HCT116 (cell line): Measurements from ENCODE around the gene CPSF4L. TPM values are rescaled to one million over a fixed set of nuclear protein-coding genes. Genes with fewer than 3 reads are reported as not detected.

Experiments
- ATAC-seq: fragments of 200-7000 bp; cut with Tn5 transposase; 2 replicates; pipeline ENCODE4 v1.9.1; 2020; ENCODE audit warnings: mild to moderate bottlenecking, moderate library complexity
- BruUV-seq: library from RNA; stranded (reverse); fragments of 400-500 nt; replicated peaks from 2 replicates; lab custom pipeline; 2021; lab: Mats Ljungman, UMichigan
- CTCF ChIA-PET: fragments of 300-600 bp; sonication (Branson Sonifier 250); formaldehyde crosslinking; loops from one replicate; lab custom pipeline; 2021; ENCODE audit warnings: antibody characterized with exemption; lab: Charles Lee
- POLR2A ChIA-PET: fragments of 300-600, 350-600 bp; sonication (Branson Sonifier 250); formaldehyde crosslinking; loops from one replicate; lab custom pipeline; 2021; ENCODE audit warnings: antibody characterized with exemption; lab: Charles Lee
- RAD21 ChIA-PET, 2 experiments: fragments of 300-600 bp; sonication (Branson Sonifier 250); formaldehyde crosslinking; loops; one replicate each; lab custom pipeline; 2023; ENCODE audit warnings: low total read pairs in 2 of 2; ENCODE audit not compliant: uncharacterized antibody in 2 of 2, unreplicated experiment in 2 of 2, low non-redundant PET in 1 of 2; lab: Charles Lee
- DNase-seq: peaks from one replicate; pipeline ENCODE4 v3.0.0-alpha.2; 2010; ENCODE audit warnings: low read depth, low spot score
- H2AFZ ChIP-seq: fragments of 200-600 bp; shearing (Covaris generic), sonication (generic); 2 replicates; pipeline ENCODE4 v1.6.1; 2017; ENCODE audit warnings: low read depth, mixed run types, mixed read lengths, antibody characterized with exemption, low read length; ENCODE audit not compliant: poor library complexity, severe bottlenecking
- H3K27ac ChIP-seq: 2 replicates; pipeline ENCODE4 v1.5.1; 2012; ENCODE audit warnings: low read depth, low read length
- H3K27me3 ChIP-seq: fragments of 200-600 bp; sonication (generic); 2 replicates; pipeline ENCODE4 v1.6.1; 2016; ENCODE audit warnings: mixed run types, low read length, mixed read lengths; ENCODE audit not compliant: insufficient read depth
- H3K36me3 ChIP-seq, 2 experiments: fragments of 200-500 bp in 1 of 2; fragments of 200-600 bp in 1 of 2; sonication (Bioruptor generic) in 1 of 2; sonication (generic) in 1 of 2; 2 replicates each; pipeline versions ENCODE4 v1.5.1 to v1.6.1; 2014 to 2016; ENCODE audit warnings: low read length in 2 of 2, inconsistent platforms in 1 of 2, mixed read lengths in 1 of 2, mixed run types in 1 of 2; ENCODE audit not compliant: insufficient read depth in 2 of 2, control insufficient read depth in 1 of 2
- H3K4me1 ChIP-seq, 2 experiments: fragments of 200-600 bp in 1 of 2; sonication (generic) in 1 of 2; 2 replicates each; pipeline versions ENCODE4 v1.5.1 to v1.6.1; 2012 to 2017; ENCODE audit warnings: low read length in 2 of 2, inconsistent platforms in 1 of 2, mild to moderate bottlenecking in 1 of 2, mixed read lengths in 1 of 2, mixed run types in 1 of 2, moderate library complexity in 1 of 2; ENCODE audit not compliant: insufficient read depth in 2 of 2, control insufficient read depth in 1 of 2
- H3K4me2 ChIP-seq: fragments of 200-600 bp; sonication (generic); 2 replicates; pipeline ENCODE4 v1.6.1; 2017; ENCODE audit warnings: mixed run types, low read length, mixed read lengths
- H3K4me3 ChIP-seq, 2 experiments: fragments of 200-600 bp in 1 of 2; sonication (generic) in 1 of 2; replicated peaks in 1 of 2; 2 replicates each; pipeline ENCODE4 v1.5.1; 2011 to 2016; ENCODE audit warnings: low read length in 2 of 2, control low read depth in 1 of 2, low read depth in 1 of 2, mild to moderate bottlenecking in 1 of 2, mixed read lengths in 1 of 2, mixed run types in 1 of 2
- H3K79me2 ChIP-seq: fragments of 200-600 bp; sonication (generic); 2 replicates; pipeline ENCODE4 v1.6.1; 2017; ENCODE audit warnings: mild to moderate bottlenecking, mixed run types, low read length, moderate library complexity, mixed read lengths; ENCODE audit not compliant: insufficient read depth
- H3K9ac ChIP-seq: fragments of 200-600 bp; sonication (generic); 2 replicates; pipeline ENCODE4 v1.6.1; 2016; ENCODE audit warnings: low read length, mixed read lengths
- H3K9me2 ChIP-seq: fragments of 200-600 bp; sonication (generic), shearing (Covaris generic); 2 replicates; pipeline ENCODE4 v1.6.1; 2017; ENCODE audit warnings: mixed run types, mild to moderate bottlenecking, moderate library complexity; ENCODE audit not compliant: insufficient read depth
- H3K9me3 ChIP-seq, 2 experiments: fragments of 200-500 bp in 1 of 2; fragments of 200-600 bp in 1 of 2; sonication (Bioruptor generic) in 1 of 2; sonication (generic) in 1 of 2; 2 replicates each; pipeline ENCODE4 v1.6.1; 2014 to 2017; ENCODE audit warnings: low read length in 2 of 2, mixed read lengths in 2 of 2, inconsistent platforms in 1 of 2, low read depth in 1 of 2, mild to moderate bottlenecking in 1 of 2, mixed run types in 1 of 2, moderate library complexity in 1 of 2; ENCODE audit not compliant: control insufficient read depth in 1 of 2, insufficient read depth in 1 of 2
- H4K20me1 ChIP-seq: fragments of 200-600 bp; sonication (generic), shearing (Covaris generic); 2 replicates; pipeline ENCODE4 v1.6.1; 2017; ENCODE audit warnings: mixed run types, mild to moderate bottlenecking, moderate library complexity; ENCODE audit not compliant: insufficient read depth
- CBX3 ChIP-seq: IDR thresholded peaks from 2 replicates; pipeline ENCODE4 v1.6.1; 2012; ENCODE audit warnings: low read depth
- EGR1 ChIP-seq: IDR thresholded peaks from 2 replicates; pipeline ENCODE4 v1.6.1; 2012; ENCODE audit warnings: low read depth
- ELF1 ChIP-seq: IDR thresholded peaks from 2 replicates; pipeline ENCODE4 v1.6.1; 2012; ENCODE audit warnings: low read depth, borderline replicate concordance
- EZH2 ChIP-seq: fragments of 200-600 bp; sonication (generic); IDR thresholded peaks from 2 replicates; pipeline ENCODE4 v1.6.1; 2017; ENCODE audit warnings: antibody characterized with exemption, mixed run types
- EZH2phosphoT487 ChIP-seq: fragments of 200-600 bp; IDR thresholded peaks from 2 replicates; pipeline ENCODE4 v1.6.1; 2018; ENCODE audit warnings: antibody characterized with exemption, borderline replicate concordance
- FOSL1 ChIP-seq: IDR thresholded peaks from 2 replicates; pipeline ENCODE4 v1.6.1; 2012; ENCODE audit warnings: low read depth
- JUND ChIP-seq: IDR thresholded peaks from 2 replicates; pipeline ENCODE4 v1.6.1; 2012
- POLR2A ChIP-seq: IDR thresholded peaks from 2 replicates; pipeline ENCODE4 v1.7.0; 2011; ENCODE audit warnings: borderline replicate concordance; ENCODE audit not compliant: insufficient read depth, insufficient read length; ENCODE audit errors: extremely low read depth
- RAD21 ChIP-seq: IDR thresholded peaks from 2 replicates; pipeline ENCODE4 v1.6.1; 2012; ENCODE audit warnings: low read depth, mild to moderate bottlenecking
- SP1 ChIP-seq: IDR thresholded peaks from 2 replicates; pipeline ENCODE4 v1.6.1; 2012; ENCODE audit warnings: low read depth
- SRF ChIP-seq: IDR thresholded peaks from 2 replicates; pipeline ENCODE4 v1.6.1; 2012; ENCODE audit warnings: low read depth
- TCF7L2 ChIP-seq: IDR thresholded peaks from 2 replicates; pipeline ENCODE4 v1.7.0; 2011; ENCODE audit warnings: borderline replicate concordance, inconsistent platforms; ENCODE audit not compliant: insufficient read depth, insufficient read length; ENCODE audit errors: extremely low read depth
- YY1 ChIP-seq: IDR thresholded peaks from 2 replicates; pipeline ENCODE4 v1.6.1; 2011; ENCODE audit warnings: low read length, low read depth, moderate library complexity, mild to moderate bottlenecking; ENCODE audit not compliant: insufficient replicate concordance; ENCODE audit errors: extremely low read depth
- ZNF274 ChIP-seq: fragments of 200-500 bp; sonication (Bioruptor generic); IDR thresholded peaks from 2 replicates; pipeline ENCODE4 v1.6.1; 2014; ENCODE audit warnings: mild to moderate bottlenecking, low read depth, low read length, inconsistent platforms
- intact Hi-C: fragments of 100-400 bp; cut with micrococcal nuclease; formaldehyde crosslinking; loops from 2 replicates; pipeline ENCODE4 v1.10.0; 2022
- total RNA-seq: library from RNA; stranded (reverse); gene quantifications from one replicate; pipeline ENCODE4 v1.2.1, GENCODE V29; 2021; ENCODE audit not compliant: unreplicated experiment
- TF ChIP-seq, protein P1 (sequence below): IDR thresholded peaks from 2 replicates; pipeline ENCODE4 v1.6.1; 2012; ENCODE audit warnings: low read depth
- TF ChIP-seq, protein P2 (sequence below): IDR thresholded peaks from 2 replicates; pipeline ENCODE4 v1.6.1; 2012
- TF ChIP-seq, protein P3 (sequence below): IDR thresholded peaks from 2 replicates; pipeline ENCODE4 v1.6.1; 2011; ENCODE audit warnings: mild to moderate bottlenecking, low read length, moderate library complexity; ENCODE audit not compliant: insufficient replicate concordance; ENCODE audit errors: extremely low read depth
- TF ChIP-seq, protein P4 (sequence below): IDR thresholded peaks from 2 replicates; pipeline ENCODE4 v1.6.1; 2012
- TF ChIP-seq, protein P5 (sequence below), 3 experiments: fragments of 200-600 bp in 1 of 3; sonication (generic) in 1 of 3; IDR thresholded peaks in 2 of 3; conservative IDR thresholded peaks in 1 of 3; 2 replicates each; pipeline ENCODE4 v1.5.1; 2012 to 2017; ENCODE audit warnings: low read depth in 2 of 3, low read length in 2 of 3, antibody characterized with exemption in 1 of 3, borderline replicate concordance in 1 of 3, control low read depth in 1 of 3, mild to moderate bottlenecking in 1 of 3, mixed read lengths in 1 of 3, mixed run types in 1 of 3, moderate library complexity in 1 of 3; ENCODE audit not compliant: insufficient read depth in 1 of 3

The CPSF4L gene
- total RNA-seq, 1 experiment from 2014 or later, result not detected

GRCh38 chr17:73278049-73278464, 16.4 kb upstream of the CPSF4L start:
- Histone ChIP-seq H3K9ac (no peak overlapping the region), H2AFZ (no peak overlapping the region), H3K9me2 (no peaks in the 10 kb centered on the region), H3K79me2 (no peaks in the 10 kb centered on the region), H3K36me3 (no peaks in the 10 kb centered on the region; a peak in 1 of 4 replicates), H3K4me3 (no peak overlapping the region), H3K9me3 (no peaks in the 10 kb centered on the region)
- DNase-seq, result no peak
- no peak for ATAC-seq
- CTCF ChIA-PET, result interaction anchor here (1.3 kb wide), 1 partner anchor 33 kb away, joined by 4 read pairs; no protein-coding TSS in a partner anchor
- TF ChIP-seq SRF, result no peak
- TF ChIP-seq, protein P1, sequence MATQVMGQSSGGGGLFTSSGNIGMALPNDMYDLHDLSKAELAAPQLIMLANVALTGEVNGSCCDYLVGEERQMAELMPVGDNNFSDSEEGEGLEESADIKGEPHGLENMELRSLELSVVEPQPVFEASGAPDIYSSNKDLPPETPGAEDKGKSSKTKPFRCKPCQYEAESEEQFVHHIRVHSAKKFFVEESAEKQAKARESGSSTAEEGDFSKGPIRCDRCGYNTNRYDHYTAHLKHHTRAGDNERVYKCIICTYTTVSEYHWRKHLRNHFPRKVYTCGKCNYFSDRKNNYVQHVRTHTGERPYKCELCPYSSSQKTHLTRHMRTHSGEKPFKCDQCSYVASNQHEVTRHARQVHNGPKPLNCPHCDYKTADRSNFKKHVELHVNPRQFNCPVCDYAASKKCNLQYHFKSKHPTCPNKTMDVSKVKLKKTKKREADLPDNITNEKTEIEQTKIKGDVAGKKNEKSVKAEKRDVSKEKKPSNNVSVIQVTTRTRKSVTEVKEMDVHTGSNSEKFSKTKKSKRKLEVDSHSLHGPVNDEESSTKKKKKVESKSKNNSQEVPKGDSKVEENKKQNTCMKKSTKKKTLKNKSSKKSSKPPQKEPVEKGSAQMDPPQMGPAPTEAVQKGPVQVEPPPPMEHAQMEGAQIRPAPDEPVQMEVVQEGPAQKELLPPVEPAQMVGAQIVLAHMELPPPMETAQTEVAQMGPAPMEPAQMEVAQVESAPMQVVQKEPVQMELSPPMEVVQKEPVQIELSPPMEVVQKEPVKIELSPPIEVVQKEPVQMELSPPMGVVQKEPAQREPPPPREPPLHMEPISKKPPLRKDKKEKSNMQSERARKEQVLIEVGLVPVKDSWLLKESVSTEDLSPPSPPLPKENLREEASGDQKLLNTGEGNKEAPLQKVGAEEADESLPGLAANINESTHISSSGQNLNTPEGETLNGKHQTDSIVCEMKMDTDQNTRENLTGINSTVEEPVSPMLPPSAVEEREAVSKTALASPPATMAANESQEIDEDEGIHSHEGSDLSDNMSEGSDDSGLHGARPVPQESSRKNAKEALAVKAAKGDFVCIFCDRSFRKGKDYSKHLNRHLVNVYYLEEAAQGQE, result no peak
- no peak for TF ChIP-seq EZH2phosphoT487
- TF ChIP-seq TCF7L2, result no peak
- no peak for TF ChIP-seq CBX3
- TF ChIP-seq ELF1, result no peak
- TF ChIP-seq, protein P2, sequence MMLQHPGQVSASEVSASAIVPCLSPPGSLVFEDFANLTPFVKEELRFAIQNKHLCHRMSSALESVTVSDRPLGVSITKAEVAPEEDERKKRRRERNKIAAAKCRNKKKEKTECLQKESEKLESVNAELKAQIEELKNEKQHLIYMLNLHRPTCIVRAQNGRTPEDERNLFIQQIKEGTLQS, result no peak
- TF ChIP-seq FOSL1, result no peak
- no peak for TF ChIP-seq JUND
- TF ChIP-seq, protein P3, sequence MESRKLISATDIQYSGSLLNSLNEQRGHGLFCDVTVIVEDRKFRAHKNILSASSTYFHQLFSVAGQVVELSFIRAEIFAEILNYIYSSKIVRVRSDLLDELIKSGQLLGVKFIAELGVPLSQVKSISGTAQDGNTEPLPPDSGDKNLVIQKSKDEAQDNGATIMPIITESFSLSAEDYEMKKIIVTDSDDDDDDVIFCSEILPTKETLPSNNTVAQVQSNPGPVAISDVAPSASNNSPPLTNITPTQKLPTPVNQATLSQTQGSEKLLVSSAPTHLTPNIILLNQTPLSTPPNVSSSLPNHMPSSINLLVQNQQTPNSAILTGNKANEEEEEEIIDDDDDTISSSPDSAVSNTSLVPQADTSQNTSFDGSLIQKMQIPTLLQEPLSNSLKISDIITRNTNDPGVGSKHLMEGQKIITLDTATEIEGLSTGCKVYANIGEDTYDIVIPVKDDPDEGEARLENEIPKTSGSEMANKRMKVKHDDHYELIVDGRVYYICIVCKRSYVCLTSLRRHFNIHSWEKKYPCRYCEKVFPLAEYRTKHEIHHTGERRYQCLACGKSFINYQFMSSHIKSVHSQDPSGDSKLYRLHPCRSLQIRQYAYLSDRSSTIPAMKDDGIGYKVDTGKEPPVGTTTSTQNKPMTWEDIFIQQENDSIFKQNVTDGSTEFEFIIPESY, result no peak
- no peak for TF ChIP-seq YY1
- no peak for TF ChIP-seq POLR2A
- TF ChIP-seq, protein P4, sequence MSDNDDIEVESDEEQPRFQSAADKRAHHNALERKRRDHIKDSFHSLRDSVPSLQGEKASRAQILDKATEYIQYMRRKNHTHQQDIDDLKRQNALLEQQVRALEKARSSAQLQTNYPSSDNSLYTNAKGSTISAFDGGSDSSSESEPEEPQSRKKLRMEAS, result no peak
- TF ChIP-seq EZH2, result no peak
- TF ChIP-seq, protein P5, sequence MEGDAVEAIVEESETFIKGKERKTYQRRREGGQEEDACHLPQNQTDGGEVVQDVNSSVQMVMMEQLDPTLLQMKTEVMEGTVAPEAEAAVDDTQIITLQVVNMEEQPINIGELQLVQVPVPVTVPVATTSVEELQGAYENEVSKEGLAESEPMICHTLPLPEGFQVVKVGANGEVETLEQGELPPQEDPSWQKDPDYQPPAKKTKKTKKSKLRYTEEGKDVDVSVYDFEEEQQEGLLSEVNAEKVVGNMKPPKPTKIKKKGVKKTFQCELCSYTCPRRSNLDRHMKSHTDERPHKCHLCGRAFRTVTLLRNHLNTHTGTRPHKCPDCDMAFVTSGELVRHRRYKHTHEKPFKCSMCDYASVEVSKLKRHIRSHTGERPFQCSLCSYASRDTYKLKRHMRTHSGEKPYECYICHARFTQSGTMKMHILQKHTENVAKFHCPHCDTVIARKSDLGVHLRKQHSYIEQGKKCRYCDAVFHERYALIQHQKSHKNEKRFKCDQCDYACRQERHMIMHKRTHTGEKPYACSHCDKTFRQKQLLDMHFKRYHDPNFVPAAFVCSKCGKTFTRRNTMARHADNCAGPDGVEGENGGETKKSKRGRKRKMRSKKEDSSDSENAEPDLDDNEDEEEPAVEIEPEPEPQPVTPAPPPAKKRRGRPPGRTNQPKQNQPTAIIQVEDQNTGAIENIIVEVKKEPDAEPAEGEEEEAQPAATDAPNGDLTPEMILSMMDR (IDR thresholded peaks at IDR 0.05 in 2 of 3, conservative IDR thresholded peaks at IDR 0.05 in 1 of 3; ENCODE audit: borderline replicate concordance in 1 of 3, insufficient read depth in 1 of 3, low read depth in 2 of 3, low read length in 2 of 3), result no peak
- no peak for TF ChIP-seq SP1
- TF ChIP-seq ZNF274, result no peak
- TF ChIP-seq EGR1, result no peak
- no peak for TF ChIP-seq RAD21
- TF ChIP-seq, all 23 proteins: peak for 0
- BruUV-seq, result no TSS peak
- H3K27me3 ChIP-seq, result no peaks in the 10 kb centered on the region
- POLR2A ChIA-PET, result interaction anchor here (1.0 kb wide), 1 partner anchor 14 kb away, joined by 4 read pairs; no protein-coding TSS in a partner anchor
- no peaks in the 10 kb centered on the region for H4K20me1 ChIP-seq
- RAD21 ChIA-PET, result no interaction called here
- peaks cover 12 to 15% of the 10 kb centered on the region in 2 experiments; a peak in 3 of 4 replicates for H3K4me1 ChIP-seq
- H3K4me2 ChIP-seq, result no peak overlapping the region
- no peak overlapping the region for H3K27ac ChIP-seq
- intact Hi-C loops, result no loop called here
